Fibroblast of skin of back (primary cell): ENCODE results near the gene SOBP.

Experiments used
- DNase-seq: peaks from one replicate; pipeline ENCODE4 v3.0.0-alpha.2; 2013

The SOBP gene

GRCh38 chr6:107523054-107523791 is 33.3 kb downstream of the SOBP start:
- no peak for DNase-seq

DNA sequence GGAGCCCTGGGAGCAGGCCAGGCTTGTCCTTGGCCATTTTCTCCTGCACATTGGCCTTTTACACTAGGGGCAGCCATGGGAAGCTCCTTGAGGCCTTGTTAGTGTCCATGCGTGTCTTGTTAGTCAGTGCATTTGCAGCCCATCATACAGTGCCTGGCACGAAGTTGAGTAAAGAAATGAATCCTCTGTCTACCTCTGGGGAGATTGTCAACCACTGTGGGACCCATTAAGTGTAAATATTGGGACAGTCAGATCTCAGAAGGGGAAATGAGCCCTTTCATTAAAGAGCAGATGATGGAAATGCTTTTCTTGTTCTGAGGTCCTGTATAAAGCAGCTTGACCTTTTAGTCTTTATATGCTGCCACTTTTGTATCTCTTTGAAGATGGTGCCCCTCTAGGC is 33.9 kb downstream of the SOBP start:
- no peak for DNase-seq

DNA sequence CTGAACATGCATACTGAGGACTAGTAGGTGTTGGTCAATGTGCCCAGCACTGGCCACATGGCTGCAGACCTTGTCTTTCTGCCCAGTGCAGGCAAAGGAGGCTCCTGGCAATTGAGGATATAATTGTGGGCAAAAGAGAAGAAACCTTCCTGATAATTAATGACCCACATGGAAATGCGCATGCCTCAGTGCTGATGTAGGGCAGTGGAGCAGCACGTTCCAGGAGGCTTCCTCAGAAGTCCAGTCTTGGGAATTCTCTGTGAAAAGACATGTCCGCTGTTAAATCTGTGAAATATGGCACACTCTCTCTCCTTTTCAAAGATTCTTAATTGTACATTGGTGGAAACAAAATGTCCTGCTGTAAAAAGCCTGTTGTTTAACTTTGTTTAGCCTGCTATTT is 34.7 kb downstream of the SOBP start:
- DNase-seq, result no peak

DNA sequence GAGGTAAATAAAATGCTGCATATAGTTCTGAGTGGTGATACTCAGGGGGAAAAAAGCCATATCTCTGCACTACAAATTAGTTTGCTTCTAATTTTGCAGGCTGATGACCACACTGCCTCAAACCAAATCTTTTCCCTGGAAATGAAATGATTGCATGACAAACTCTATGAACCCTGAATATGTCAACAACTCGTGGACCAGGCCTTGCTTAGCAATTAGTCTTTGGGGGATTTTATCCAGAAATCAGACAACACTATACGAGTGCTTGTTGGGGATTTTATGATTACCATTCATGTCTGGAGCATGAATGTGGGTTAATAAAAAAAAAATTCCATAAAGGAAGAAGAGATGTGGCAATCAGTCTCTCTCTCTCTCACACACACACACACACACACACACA is 42.0 kb downstream of the SOBP start:
- DNase-seq, result no peak

DNA sequence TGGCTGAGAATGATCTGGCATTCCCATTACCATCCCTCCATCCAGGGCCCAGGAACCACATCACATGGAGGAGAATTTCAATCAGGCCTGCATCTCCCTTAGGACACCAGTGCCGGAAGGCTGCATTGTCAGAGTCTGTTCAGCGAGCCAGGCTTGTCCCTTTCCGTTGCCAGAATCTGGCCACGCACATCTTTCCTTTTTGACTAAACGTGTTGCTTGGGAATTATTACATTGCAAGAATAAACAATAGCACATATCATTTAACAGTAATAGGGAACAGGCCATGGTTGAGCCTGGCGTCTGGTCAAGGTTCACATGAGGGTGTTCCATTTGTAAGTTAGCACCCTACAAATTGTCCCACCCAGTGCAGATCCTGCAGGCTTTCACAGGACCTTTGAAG is 42.8 kb downstream of the SOBP start:
- DNase-seq, result no peak

DNA sequence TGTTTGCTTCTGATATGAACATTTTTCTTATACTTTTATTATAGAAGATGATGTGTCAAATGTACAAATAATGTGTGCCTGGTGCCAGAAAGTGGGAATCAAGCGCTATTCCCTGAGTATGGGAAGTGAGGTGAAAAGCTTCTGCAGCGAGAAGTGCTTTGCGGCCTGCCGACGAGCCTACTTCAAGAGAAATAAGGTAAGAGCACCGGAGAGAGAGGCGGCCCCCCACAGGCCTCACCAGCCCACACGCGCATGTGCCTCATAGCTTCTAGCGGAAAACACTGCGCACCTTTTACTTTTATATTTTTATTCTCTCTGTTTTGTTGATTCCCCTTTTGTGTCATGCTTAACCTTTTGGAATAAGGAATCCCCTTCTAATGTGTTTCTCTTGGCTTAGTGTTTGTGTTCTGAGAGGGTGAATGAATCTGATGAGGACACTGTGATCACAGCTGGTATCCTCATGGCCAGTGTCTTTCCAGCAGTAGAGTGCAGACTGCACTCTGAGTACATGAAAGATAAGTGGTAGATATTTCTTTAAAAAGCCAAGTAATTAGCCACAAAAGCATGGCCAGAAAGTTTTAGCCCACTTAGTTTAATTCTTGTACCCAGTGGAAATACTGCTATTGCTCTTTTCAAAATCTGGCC is 43.6 kb downstream of the SOBP start:
- DNase-seq, result no peak

DNA sequence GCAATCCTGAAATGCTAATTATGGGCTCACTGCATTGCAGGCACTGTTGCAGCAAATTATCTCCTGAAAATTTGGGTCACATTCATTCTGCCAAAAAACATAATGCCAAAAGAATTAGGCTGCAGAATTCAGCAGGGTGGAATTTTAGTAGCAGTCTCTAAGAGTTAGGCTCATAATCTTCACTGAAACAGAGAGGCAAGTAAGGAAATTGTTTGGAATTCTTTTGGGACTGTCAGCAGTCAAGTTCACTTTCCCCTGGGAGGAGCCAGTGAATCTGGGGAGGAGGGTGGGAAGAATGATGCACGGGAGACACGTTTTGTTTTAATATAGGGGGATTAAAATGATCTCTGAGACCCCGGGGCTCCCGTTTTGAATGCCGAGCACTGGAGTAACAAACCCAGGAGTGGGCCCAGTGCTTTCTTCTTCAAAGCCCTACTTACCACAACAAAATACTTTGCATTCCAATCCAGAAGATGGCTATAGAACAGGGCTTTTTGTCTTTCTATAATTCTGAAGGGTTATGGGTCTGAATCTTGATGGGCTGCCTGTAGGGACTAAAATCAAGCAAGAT is 44.7 kb downstream of the SOBP start:
- DNase-seq, result peak; percentile 46

DNA sequence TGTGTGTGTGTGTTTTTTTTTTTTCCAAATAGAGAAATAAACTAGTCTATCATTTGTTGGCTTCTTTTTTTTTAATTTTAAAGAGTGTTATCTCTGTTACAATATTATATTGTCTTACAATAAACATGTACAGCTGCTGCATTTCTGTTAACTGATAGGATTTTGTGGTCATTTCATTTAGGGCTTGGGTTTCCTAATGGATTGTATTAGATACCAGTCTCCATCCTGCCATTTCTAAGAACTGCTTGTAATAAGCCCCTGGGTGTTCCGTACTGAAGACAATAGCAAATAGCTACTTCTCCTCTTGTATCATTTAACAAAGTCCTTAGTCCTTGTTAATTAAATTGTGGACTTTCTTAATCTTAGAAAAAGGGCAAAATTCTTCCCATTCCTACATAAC is 45.7 kb downstream of the SOBP start:
- no peak for DNase-seq

DNA sequence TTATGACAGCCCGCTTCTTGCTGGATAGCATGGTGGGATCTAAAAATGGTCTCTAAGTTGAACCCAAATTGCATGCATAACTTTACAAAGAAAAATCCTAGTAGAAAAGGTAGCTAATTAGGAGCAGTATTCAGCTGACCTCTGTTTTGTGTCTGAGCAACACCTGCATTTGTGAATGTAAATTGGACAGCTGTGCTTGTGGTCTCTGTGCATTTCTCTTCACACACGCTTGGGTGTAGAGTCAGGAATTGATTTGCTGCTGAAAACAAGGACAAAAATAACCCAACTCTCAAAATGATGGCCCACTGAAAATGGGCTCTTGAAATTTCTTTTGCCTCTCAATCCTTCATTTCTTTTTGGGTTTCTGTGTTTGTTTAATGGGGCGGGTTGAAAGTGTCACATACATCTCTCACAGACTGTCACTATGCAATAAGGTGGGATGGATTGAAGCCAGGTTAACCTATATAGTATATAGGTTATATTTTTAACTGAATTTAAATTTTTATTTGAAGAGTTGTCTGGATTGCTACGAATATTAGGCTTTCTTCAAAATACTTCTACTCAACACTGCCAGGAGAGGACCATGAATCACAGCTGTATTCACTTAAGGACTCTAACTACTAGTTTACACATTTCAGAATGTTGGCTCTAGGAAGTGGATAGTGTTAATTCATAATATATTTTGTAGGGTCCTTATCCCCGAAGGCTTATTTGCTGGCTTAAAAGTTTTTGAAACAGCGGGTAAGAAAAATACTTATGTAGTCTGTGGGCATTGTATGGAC is 46.5 kb downstream of the SOBP start:
- DNase-seq, result no peak

- no peak for DNase-seq
Measured at GRCh38 chr6:107537559-107537958, 47.6 kb downstream of the SOBP start.

GRCh38 chr6:107538856-107539387 is 49.0 kb downstream of the SOBP start:
- DNase-seq, result no peak

DNA sequence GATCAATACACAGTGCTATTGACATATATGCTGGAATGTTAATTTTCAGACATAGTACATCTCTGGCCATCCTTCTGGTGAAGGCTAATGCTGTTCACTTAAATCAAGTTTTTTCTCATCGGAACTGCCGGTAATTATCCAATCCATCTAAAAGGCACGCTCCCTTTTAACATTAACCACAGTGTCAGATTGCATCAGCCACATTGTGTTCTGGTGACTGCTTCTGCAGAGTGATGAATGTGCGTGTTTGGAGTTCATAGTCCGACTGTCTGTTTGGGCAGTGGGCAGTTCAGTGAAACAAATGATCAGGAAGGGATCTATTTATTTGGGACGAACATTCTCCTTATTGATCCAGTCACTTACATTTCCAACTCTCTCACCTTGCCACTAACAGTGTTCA is 49.5 kb downstream of the SOBP start:
- DNase-seq, result peak; percentile 64

DNA sequence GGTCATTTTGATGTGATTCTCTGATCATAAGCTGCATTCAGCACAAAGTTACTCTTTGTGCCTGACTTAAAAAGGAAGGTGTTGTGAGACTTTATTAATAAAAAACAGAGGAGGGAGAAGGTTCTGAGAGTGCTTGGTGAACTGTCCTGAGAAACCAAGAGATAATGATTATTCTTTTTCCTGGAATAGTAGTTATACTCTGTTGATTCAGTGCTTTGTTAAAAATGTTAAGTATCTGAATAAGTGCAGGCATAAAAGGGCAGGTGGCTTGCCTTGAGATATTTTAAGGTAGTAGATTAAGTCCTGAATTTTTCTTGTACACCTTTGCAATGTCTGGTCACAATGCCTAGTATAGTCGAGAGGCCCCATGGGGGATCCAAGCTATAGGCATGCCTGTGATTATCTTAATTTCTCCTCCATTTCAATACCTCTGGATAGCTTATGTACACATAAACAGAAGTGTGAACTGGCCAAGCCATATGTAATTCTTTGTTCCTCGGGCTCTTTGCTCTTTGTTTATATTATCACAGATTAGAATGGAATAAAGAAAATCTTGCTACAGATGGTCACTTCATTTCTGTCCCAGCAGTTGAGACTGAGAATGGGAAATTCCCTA is 50.0 kb downstream of the SOBP start:
- DNase-seq, result no peak

GRCh38 chr6:107540465-107540857 is 50.5 kb downstream of the SOBP start:
- peak; percentile 26 for DNase-seq

DNA sequence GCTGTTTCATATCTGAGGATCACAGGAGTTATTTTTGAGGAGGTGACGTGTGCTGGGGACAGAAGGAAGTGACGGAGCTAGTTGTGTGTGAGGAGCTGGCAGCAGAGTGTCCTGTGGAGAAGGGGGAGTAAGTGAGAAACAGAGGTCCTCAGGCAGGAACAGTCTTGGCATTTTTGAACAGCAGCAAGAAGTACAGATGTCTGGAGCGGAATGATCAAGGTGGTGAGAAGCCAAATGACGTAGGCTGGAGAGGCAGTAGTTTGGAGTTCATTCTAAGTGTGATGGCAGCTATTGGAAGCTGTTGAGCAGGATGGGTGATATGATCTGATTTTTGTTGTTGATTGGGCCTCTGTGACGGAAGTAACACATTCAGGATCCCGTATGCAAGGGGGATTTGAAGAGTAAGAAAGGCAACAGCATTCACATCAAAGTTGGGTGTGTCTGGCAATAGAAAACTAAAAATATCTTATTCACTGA is 52.3 kb downstream of the SOBP start:
- DNase-seq, result no peak

- no peak for DNase-seq
Measured at GRCh38 chr6:107543088-107543487, 53.2 kb downstream of the SOBP start.

GRCh38 chr6:107543567-107543966 is 53.6 kb downstream of the SOBP start:
- DNase-seq, result no peak

GRCh38 chr6:107545763-107546162 is 55.8 kb downstream of the SOBP start:
- no peak for DNase-seq

DNA sequence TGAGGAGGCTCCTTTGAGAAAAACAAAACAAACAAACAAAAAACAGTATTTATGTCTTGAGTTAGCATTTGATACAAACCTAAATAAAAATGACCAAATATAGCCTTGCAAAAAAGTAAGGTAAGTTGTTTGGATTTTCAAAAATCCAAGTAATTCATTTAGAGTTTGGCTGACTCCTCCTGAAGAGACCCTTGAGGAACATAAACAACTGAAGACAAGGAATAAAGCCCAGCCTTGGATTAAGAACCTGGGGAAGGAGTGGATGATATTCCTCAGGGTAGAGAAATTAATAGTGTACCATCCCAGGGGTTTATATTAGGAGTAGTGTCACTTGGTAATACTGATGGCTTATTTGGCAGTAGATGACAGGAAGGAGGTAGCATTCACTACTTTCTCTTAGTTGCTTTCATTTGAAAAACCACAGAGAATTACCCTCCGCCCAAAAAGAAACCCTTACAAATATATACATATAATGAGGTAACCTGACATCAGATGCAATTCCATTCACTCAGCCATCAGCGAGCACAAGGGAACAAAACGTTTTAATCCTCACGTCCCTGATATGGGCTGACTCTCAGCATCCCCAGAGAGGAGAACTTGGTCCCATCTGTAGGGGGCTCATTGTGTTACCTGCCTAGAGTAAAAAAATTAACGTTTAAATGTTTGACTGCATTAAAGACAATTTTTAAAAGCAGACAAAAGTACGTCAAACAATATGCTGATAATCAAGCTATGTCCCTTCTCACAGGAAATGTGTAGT is 57.0 kb downstream of the SOBP start:
- DNase-seq, result no peak

DNA sequence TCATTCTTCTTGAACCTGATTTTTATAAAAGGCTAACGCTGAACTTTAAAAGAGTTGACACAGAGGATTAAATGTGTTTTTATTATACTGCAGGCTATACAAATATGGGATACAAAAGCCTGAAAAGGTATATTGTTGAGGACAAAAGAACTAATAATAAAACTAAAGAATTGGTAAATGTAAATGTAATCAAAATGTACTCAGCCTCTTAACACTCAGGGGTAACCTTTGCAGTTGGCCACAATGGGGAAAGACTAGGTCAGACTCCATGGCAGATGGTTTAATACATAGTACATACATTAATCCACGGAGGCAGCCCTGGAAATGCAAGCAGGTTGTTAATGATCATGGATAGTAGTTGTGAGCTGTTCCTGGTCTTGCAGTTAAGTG is 57.5 kb downstream of the SOBP start:
- no peak for DNase-seq

DNA sequence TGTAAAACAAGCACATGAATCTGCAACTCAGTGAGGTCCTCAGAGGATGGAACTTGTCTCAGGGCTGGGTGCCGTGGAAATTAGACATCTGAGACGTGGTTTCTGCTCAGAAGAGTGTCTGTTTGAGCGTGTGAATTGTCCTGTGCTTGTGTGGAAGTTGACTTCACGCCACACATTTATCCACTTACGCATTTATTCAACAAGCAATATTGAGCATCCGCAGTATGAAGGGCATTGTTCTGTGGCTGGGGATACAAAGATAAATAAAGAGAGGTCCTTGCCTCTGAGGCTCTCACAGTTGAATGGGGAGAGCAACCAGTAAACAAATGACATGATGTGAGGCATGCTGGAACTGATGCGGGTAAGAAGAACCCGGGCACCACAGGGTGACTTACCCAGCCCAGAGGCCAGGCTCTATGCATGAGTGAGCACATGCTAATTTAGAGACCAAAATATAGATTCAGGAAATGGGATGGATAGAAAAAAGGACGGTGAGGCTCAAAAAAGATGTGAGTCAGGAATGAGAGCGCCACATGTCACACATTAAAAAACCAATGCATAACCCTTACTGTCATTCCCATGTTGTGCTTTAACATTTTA is 60.4 kb downstream of the SOBP start:
- no peak for DNase-seq
